ENCODE results near the gene C9orf43. TPM values are rescaled to one million over a fixed set of nuclear protein-coding genes. Genes with fewer than 3 reads are reported as not detected.
"Not testable (repeated sequence)": the region's sequence is repeated elsewhere in the genome, so short reads cannot be mapped to it uniquely, and the experiment has no call there.

Gene C9orf43
- total and polyA plus RNA-seq, 7 experiments from 2014 or later: 0.41 to 0.97 (median 0.61) TPM

DNA sequence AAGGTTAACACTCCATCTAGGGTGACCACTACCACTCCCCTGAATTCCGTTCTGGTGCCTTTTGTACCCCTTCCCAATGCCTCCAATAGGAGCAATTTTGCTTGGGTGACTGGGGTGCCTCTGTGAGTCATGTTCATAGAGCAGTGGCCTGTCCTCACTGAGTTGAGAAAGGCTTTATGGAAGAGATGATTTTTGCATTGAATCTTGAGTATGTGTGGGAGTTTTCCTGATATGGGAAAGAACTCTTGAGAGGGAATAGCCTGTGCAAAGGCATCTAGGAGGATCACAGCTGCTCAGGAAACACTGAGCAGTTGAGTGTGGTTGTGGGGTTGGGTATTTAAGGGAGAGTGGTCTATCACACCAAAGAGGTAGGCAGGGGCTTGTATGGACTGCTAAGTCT lies 16.2 kb downstream of the C9orf43 start:
- Histone ChIP-seq H3K27ac (ENCODE audit: low read depth, low read length) (no peak overlapping the region), H3K36me3 (ENCODE audit: control insufficient read depth in 2 of 3, insufficient read depth in 3 of 3, low read length in 3 of 3) (no peaks in the 10 kb centered on the region), H3K9me3 (ENCODE audit: control insufficient read depth in 2 of 3, low read length in 3 of 3) (no peaks in the 10 kb centered on the region), H3K4me1 (ENCODE audit: control insufficient read depth in 2 of 2, insufficient read depth in 2 of 2, low read length in 2 of 2) (no peaks in the 10 kb centered on the region), H3K27me3 (ENCODE audit: control insufficient read depth in 2 of 2, insufficient read depth in 2 of 2, low read length in 2 of 2) (no peaks in the 10 kb centered on the region), H3K4me3 (ENCODE audit: low read length) (no peak overlapping the region)
- H3K4me3 Mint-ChIP-seq: no peak overlapping the region
- POLR2A ChIA-PET: no interaction called here
- intact Hi-C loops (cut with micrococcal nuclease): no loop called here
- no peak overlapping the region for H3K27ac Mint-ChIP-seq
- DNase-seq (no peak), ATAC-seq (no peak)
- CTCF ChIA-PET: no interaction called here
- H3K36me3 Mint-ChIP-seq: no peaks in the 10 kb centered on the region
- H3K27me3 Mint-ChIP-seq: peaks cover 0 to 33% (median 6%) of the 10 kb centered on the region in 5 donors
- H3K9me3 Mint-ChIP-seq: no peaks in the 10 kb centered on the region
- H3K4me1 Mint-ChIP-seq: peaks cover 0 to 5% (median 0%) of the 10 kb centered on the region in 7 donors

DNA sequence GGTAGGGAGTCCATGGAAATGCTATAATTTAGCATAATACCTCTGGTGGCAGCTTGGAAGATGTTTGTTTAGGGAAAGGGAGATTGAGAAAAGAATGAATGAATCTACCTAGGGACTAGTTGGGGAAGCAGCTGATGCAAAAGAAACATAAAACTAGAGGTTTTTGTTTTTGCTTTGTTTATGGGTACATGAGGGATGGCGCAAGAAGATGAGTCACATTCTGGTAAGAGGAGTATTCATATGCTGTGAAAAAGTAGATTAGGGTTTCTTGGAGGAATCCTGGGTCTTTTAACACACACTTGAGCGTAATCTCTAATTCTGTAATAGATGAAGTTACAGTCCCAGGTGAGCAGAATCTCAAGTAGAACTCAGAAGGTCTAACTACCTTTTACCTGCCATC lies 17.1 kb downstream of the C9orf43 start:
- ATAC-seq: no peak
- H3K4me3 ChIP-seq (ENCODE audit: low read length): no peak overlapping the region
- H3K9me3 ChIP-seq (ENCODE audit: control insufficient read depth in 2 of 3, low read length in 3 of 3): no peaks in the 10 kb centered on the region
- no peaks in the 10 kb centered on the region for H3K4me1 ChIP-seq (ENCODE audit: control insufficient read depth in 2 of 2, insufficient read depth in 2 of 2, low read length in 2 of 2)
- Mint-ChIP-seq H3K36me3 (peaks cover 0 to 2% (median 0%) of the 10 kb centered on the region in 5 donors), H3K27ac (no peak overlapping the region), H3K4me3 (no peak overlapping the region), H3K9me3 (peaks cover 0 to 3% (median 0%) of the 10 kb centered on the region in 11 donors), H3K27me3 (peaks cover 0 to 35% (median 6%) of the 10 kb centered on the region in 5 donors), H3K4me1 (peaks cover 0 to 5% (median 0%) of the 10 kb centered on the region in 7 donors)
- intact Hi-C loops (cut with micrococcal nuclease): no loop called here
- H3K36me3 ChIP-seq (ENCODE audit: control insufficient read depth in 2 of 3, insufficient read depth in 3 of 3, low read length in 3 of 3): no peaks in the 10 kb centered on the region
- ChIA-PET CTCF (no interaction called here), POLR2A (no interaction called here)
- no peak overlapping the region for H3K27ac ChIP-seq (ENCODE audit: low read depth, low read length)
- H3K27me3 ChIP-seq (ENCODE audit: control insufficient read depth in 2 of 2, insufficient read depth in 2 of 2, low read length in 2 of 2): no peaks in the 10 kb centered on the region
- no peak for DNase-seq

DNA sequence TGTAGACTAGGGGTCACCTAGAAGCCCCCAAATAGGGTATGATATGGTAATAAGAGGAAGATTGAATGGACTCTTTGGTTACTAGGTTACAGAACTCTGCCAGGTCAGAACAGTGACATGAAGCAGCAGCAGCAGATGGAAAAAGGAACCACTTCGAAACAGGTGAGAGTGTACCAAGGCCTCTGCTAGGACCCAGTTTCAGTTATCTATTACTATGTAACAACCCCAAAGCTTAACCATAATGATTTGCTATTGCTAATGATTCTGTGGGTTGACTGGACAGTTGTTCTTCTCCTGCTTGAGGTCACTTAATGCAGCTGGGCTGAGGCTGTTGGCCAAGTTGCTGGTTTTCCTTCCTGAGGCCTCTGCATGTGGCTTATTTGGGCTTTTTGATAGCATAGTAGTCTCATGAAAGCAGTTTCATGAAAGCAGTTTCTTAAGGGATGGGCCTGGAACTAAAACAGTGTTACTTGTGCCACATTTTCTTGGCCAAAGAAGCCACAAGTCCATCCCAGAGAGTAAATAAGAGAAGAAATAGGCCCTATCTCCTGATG lies 17.6 kb downstream of the C9orf43 start:
- H3K4me1 Mint-ChIP-seq: peaks cover 0 to 5% (median 0%) of the 10 kb centered on the region in 7 donors
- H3K27ac Mint-ChIP-seq: no peak overlapping the region
- POLR2A ChIA-PET: no interaction called here
- Histone ChIP-seq H3K27me3 (ENCODE audit: control insufficient read depth in 2 of 2, insufficient read depth in 2 of 2, low read length in 2 of 2) (no peaks in the 10 kb centered on the region), H3K4me1 (ENCODE audit: control insufficient read depth in 2 of 2, insufficient read depth in 2 of 2, low read length in 2 of 2) (no peaks in the 10 kb centered on the region), H3K36me3 (ENCODE audit: control insufficient read depth in 2 of 3, insufficient read depth in 3 of 3, low read length in 3 of 3) (no peaks in the 10 kb centered on the region), H3K9me3 (ENCODE audit: control insufficient read depth in 2 of 3, low read length in 3 of 3) (no peaks in the 10 kb centered on the region), H3K27ac (ENCODE audit: low read depth, low read length) (no peak overlapping the region), H3K4me3 (ENCODE audit: low read length) (no peak overlapping the region)
- H3K36me3 Mint-ChIP-seq: peaks cover 0 to 4% (median 0%) of the 10 kb centered on the region in 5 donors
- no peak for ATAC-seq
- peaks cover 0 to 8% (median 0%) of the 10 kb centered on the region in 11 donors for H3K9me3 Mint-ChIP-seq
- intact Hi-C loops (cut with micrococcal nuclease): no loop called here
- no peak overlapping the region for H3K4me3 Mint-ChIP-seq
- no peak for DNase-seq
- CTCF ChIA-PET: no interaction called here
- H3K27me3 Mint-ChIP-seq: peaks cover 0 to 37% (median 6%) of the 10 kb centered on the region in 5 donors

DNA sequence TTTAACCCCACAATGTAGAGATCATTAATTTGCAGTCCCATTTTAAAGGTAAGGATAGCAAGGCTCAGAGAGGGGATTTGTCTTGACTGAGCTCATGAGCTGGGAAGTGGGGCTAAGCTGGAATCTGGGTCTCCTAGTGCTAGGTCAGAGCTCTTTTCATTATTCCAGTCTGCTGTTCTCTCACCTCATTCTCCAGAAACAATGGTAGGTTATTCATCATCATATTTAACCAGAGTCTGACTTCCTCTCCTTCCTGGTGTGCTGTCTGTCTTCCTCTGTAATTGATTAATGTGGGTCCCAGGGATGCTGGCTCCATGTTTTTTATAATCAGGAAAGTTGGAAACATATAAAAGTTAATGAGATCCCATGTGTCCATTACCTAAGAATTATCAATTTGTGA lies 20.6 kb downstream of the C9orf43 start:
- H3K36me3 Mint-ChIP-seq: peaks cover 0 to 4% (median 0%) of the 10 kb centered on the region in 5 donors
- Histone ChIP-seq H3K4me1 (ENCODE audit: control insufficient read depth in 2 of 2, insufficient read depth in 2 of 2, low read length in 2 of 2) (no peaks in the 10 kb centered on the region), H3K36me3 (ENCODE audit: control insufficient read depth in 2 of 3, insufficient read depth in 3 of 3, low read length in 3 of 3) (no peaks in the 10 kb centered on the region), H3K27ac (ENCODE audit: low read depth, low read length) (no peak overlapping the region), H3K27me3 (ENCODE audit: control insufficient read depth in 2 of 2, insufficient read depth in 2 of 2, low read length in 2 of 2) (no peaks in the 10 kb centered on the region), H3K4me3 (ENCODE audit: low read length) (no peak overlapping the region), H3K9me3 (ENCODE audit: control insufficient read depth in 2 of 3, low read length in 3 of 3) (no peaks in the 10 kb centered on the region)
- ATAC-seq (no peak), DNase-seq (no peak)
- H3K9me3 Mint-ChIP-seq: peaks cover 0 to 15% (median 0%) of the 10 kb centered on the region in 11 donors
- H3K4me1 Mint-ChIP-seq: peaks cover 0 to 4% (median 0%) of the 10 kb centered on the region in 7 donors
- ChIA-PET POLR2A (no interaction called here), CTCF (interaction anchor here (1.0 kb wide), 1 partner anchor 226 kb away, joined by 3 read pairs; no protein-coding TSS in a partner anchor)
- no peak overlapping the region for H3K4me3 Mint-ChIP-seq
- no peak overlapping the region for H3K27ac Mint-ChIP-seq
- H3K27me3 Mint-ChIP-seq: peaks cover 0 to 32% (median 0%) of the 10 kb centered on the region in 5 donors
- intact Hi-C loops (cut with micrococcal nuclease): no loop called here

DNA sequence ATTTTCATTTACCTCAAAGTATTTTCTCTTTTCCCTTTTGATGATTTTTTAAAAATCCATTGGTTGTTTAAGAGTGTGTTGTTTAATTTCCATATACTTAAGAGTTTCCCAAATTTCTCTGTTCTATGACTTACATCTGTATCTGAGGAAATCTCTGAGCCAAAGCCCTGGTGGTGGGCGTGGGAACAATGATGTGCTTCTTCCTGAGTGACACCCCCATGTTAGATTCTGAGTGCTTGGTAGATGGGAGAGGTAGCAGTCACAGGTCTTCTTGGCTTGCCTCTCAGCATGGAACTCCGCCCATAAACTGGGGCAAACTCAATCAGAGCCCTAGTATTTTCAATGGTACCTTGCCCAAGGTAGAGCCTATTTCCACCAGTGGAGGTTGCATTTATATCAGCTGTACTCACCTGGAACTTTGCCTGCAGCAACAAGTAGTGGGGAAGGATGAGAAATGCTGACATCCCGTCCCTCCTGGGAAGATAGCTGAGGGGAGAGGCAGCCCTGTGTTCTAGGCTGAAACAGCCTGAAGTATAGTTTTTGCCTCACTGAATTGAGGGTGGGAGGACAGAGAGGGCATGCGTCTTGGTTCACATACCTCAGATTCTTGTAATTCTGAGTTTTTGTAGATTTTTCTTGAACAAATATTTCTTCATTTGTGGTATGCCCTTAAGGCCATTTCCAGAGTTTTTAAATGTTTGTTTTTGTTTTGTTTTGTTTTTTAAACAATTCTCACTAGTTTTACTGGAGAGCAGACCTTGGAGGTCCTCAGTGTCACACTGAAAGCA lies 26.4 kb downstream of the C9orf43 start:
- no peak for DNase-seq
- ATAC-seq: no peak
- no peak overlapping the region for H3K4me3 Mint-ChIP-seq
- Histone ChIP-seq H3K27me3 (ENCODE audit: control insufficient read depth in 2 of 2, insufficient read depth in 2 of 2, low read length in 2 of 2) (no peaks in the 10 kb centered on the region), H3K27ac (ENCODE audit: low read depth, low read length) (no peak overlapping the region), H3K4me3 (ENCODE audit: low read length) (no peak overlapping the region), H3K4me1 (ENCODE audit: control insufficient read depth in 2 of 2, insufficient read depth in 2 of 2, low read length in 2 of 2) (no peaks in the 10 kb centered on the region), H3K9me3 (ENCODE audit: control insufficient read depth in 2 of 3, low read length in 3 of 3) (no peaks in the 10 kb centered on the region), H3K36me3 (ENCODE audit: control insufficient read depth in 2 of 3, insufficient read depth in 3 of 3, low read length in 3 of 3) (no peaks in the 10 kb centered on the region)
- H3K36me3 Mint-ChIP-seq: peaks cover 0 to 4% (median 0%) of the 10 kb centered on the region in 5 donors
- H3K27me3 Mint-ChIP-seq: peaks cover 0 to 31% (median 0%) of the 10 kb centered on the region in 5 donors
- ChIA-PET POLR2A (no interaction called here), CTCF (no interaction called here)
- no peak overlapping the region for H3K27ac Mint-ChIP-seq
- intact Hi-C loops (cut with micrococcal nuclease): no loop called here
- peaks cover 0 to 15% (median 0%) of the 10 kb centered on the region in 11 donors for H3K9me3 Mint-ChIP-seq
- peaks cover 0 to 4% (median 0%) of the 10 kb centered on the region in 7 donors for H3K4me1 Mint-ChIP-seq

DNA sequence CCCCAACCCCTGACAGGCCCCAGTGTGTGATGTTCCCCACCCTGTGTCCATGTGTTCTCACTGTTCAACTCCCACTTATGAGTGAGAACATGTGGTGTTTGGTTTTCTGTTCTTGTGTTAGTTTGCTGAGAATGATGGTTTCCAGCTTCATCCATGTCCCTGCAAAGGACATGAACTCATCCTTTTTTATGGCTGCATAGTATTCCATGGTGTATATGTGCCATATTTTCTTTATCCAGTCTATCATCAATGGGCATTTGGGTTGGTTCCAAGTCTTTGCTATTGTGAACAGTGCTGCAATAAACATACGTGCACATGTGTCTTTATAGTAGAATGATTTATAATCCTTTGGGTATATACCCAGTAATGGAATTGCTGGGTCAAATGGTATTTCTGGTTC lies 27.2 kb downstream of the C9orf43 start:
- H3K27me3 ChIP-seq (ENCODE audit: control insufficient read depth in 2 of 2, insufficient read depth in 2 of 2, low read length in 2 of 2); H3K36me3 ChIP-seq (ENCODE audit: control insufficient read depth in 2 of 3, insufficient read depth in 3 of 3, low read length in 3 of 3); H3K4me1 Mint-ChIP-seq; DNase-seq; H3K4me1 ChIP-seq (ENCODE audit: control insufficient read depth in 2 of 2, insufficient read depth in 2 of 2, low read length in 2 of 2); H3K4me3 Mint-ChIP-seq; H3K27ac ChIP-seq (ENCODE audit: low read depth, low read length); CTCF ChIA-PET; H3K4me3 ChIP-seq (ENCODE audit: low read length); H3K36me3 Mint-ChIP-seq; H3K9me3 ChIP-seq (ENCODE audit: control insufficient read depth in 2 of 3, low read length in 3 of 3); POLR2A ChIA-PET; ATAC-seq; H3K27ac Mint-ChIP-seq; intact Hi-C loops (cut with micrococcal nuclease): not testable (repeated sequence)
- peaks cover 0 to 24% (median 0%) of the 10 kb centered on the region in 5 donors for H3K27me3 Mint-ChIP-seq
- peaks cover 0 to 11% (median 0%) of the 10 kb centered on the region in 11 donors for H3K9me3 Mint-ChIP-seq
